HEK293T (cell line): Measurements from ENCODE around the gene PDZD7.

Source experiments
- CTCF ChIA-PET: fragments of 350-600 bp; formaldehyde crosslinking; extraction: SDS; loops from one replicate; lab custom pipeline; 2021; ENCODE audit warnings: antibody characterized with exemption, inconsistent platforms; lab: Yijun Ruan, JAX
- POLR2A ChIA-PET: fragments of 350-600 bp; formaldehyde crosslinking; extraction: SDS; loops from one replicate; lab custom pipeline; 2020; ENCODE audit warnings: antibody characterized with exemption, inconsistent platforms; lab: Yijun Ruan, JAX
- DNase-seq: peaks from one replicate; pipeline ENCODE4 v3.0.0; 2012; ENCODE audit warnings: mixed read lengths; ENCODE audit errors: extremely low spot score
- ARNT ChIP-seq: fragments of 450-650 bp; IDR thresholded peaks from 2 replicates; pipeline ENCODE4 v1.6.1; 2017; ENCODE audit warnings: mild to moderate bottlenecking
- BHLHE40 ChIP-seq: fragments of 450-650 bp; IDR thresholded peaks from 2 replicates; pipeline ENCODE4 v1.6.1; 2016; ENCODE audit warnings: mild to moderate bottlenecking, moderate library complexity, borderline replicate concordance
- CTBP1 ChIP-seq: fragments of 450-650 bp; IDR thresholded peaks from 2 replicates; pipeline ENCODE4 v1.6.1; 2016; ENCODE audit warnings: borderline replicate concordance
- ELF4 ChIP-seq: fragments of 450-650 bp; IDR thresholded peaks from 2 replicates; pipeline ENCODE4 v1.6.1; 2017; ENCODE audit warnings: antibody characterized with exemption
- FOXA1 ChIP-seq: fragments of 450-650 bp; IDR thresholded peaks from 2 replicates; pipeline ENCODE4 v1.6.1; 2016; ENCODE audit warnings: mild to moderate bottlenecking
- FOXK2 ChIP-seq: fragments of 450-650 bp; IDR thresholded peaks from 2 replicates; pipeline ENCODE4 v1.6.1; 2016; ENCODE audit warnings: mild to moderate bottlenecking
- FOXM1 ChIP-seq: fragments of 450-650 bp; IDR thresholded peaks from 2 replicates; pipeline ENCODE4 v1.6.1; 2017; ENCODE audit warnings: mild to moderate bottlenecking, borderline replicate concordance
- HDGF ChIP-seq: fragments of 450-650 bp; IDR thresholded peaks from 2 replicates; pipeline ENCODE4 v1.6.1; 2017; ENCODE audit warnings: antibody characterized with exemption, borderline replicate concordance
- L3MBTL2 ChIP-seq: fragments of 450-650 bp; conservative IDR thresholded peaks from 2 replicates; pipeline ENCODE4 v1.6.1; 2016; ENCODE audit warnings: mild to moderate bottlenecking
- LEF1 ChIP-seq: fragments of 450-650 bp; IDR thresholded peaks from 2 replicates; pipeline ENCODE4 v1.6.1; 2017; ENCODE audit warnings: mild to moderate bottlenecking, borderline replicate concordance
- SP1 ChIP-seq: fragments of 450-650 bp; IDR thresholded peaks from 2 replicates; pipeline ENCODE4 v1.6.1; 2017
- SUZ12 ChIP-seq: fragments of 450-650 bp; IDR thresholded peaks from 2 replicates; pipeline ENCODE4 v1.6.1; 2016; ENCODE audit warnings: mild to moderate bottlenecking
- TARDBP ChIP-seq: fragments of 450-650 bp; IDR thresholded peaks from 2 replicates; pipeline ENCODE4 v1.6.1; 2016
- ZNF384 ChIP-seq: fragments of 450-650 bp; IDR thresholded peaks from 2 replicates; pipeline ENCODE4 v1.6.1; 2016
- TF ChIP-seq, protein P1 (sequence below): fragments of 450-650 bp; IDR thresholded peaks from 2 replicates; pipeline ENCODE4 v1.6.1; 2016

Gene PDZD7

DNA sequence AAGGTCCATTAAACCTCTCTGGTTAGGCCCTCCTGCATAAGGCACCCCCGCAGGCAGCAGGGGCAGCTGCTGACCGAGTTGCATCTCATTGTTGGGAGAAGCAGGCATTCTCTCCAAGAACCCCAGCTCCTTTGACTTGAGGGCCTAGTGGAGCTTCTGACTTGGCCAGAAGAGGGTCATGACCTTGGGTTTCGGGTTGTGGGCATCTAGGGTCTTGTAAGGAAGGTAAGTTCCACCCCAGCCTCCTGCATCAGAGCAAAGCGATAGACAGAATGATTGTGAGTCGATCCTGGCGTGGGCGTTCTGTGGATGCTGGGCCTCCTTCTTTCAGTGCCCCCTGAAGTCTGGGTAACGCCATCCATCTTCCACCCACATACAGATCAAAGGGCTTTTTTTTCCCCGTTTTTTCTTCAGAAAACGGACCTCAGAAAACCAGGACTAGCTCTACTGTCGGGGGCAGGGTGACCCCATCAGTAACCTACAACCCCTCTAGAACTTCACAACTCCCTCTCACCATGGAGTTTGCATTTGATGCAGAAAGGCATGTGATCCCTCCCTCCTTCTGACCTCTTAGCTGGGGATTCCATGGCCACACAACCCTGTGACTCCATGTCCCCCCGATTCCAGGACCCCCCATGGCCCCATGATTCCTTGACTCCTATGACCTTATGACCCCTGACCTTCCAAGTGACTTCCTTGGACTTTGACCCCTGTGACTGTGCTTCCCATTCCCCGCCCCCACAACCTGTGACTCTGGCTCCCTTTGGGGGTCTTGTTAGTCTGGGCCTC is 58.6 kb downstream of the PDZD7 start:
- ChIA-PET POLR2A (interaction anchor here (1.0 kb wide), 1 partner anchor 25 kb away, joined by 3 read pairs; no protein-coding TSS in a partner anchor), CTCF (no interaction called here)
- TF ChIP-seq BHLHE40 = no peak
- no peak for DNase-seq

DNA sequence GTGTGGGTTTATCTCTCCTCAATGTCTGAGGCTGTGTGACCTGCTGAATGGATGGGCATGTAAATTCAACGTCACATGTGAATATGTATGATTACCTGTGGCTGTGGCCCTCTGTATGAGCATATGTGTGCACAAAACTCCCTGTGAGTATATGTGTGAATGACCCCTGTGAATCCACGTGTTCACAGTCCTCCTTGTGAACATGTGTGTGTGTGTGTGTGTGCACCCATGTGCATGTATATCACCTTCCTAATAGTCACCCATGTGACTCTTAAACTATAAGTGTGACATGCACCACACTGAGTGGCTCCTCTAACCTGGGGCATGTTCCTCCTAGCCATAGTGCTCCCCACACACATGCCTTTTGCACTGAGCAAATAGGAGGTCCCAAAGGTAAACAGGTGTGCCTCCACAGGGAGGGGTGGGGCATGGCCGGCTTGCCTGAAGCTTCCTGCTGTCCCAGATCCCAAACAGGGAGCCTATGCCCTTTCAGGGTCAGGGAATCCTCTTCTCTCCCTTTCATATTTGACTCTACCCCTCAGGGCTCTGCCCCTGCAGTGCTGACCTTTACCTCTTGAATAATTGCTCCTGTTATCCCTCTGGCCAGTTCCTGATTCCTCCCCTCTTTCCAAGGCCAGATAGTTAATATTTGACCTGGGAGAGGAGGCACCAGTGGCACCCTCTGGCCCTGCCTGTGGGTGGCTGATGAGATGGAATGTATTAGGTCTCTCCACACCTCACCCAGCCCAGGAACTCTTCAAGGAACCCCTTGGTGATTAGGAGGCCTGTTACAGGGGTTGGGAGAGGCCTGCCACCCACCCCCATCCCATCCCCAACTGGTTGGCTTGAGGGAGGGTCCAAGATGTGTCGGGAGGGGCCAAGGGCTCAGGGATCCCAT is 59.8 kb downstream of the PDZD7 start:
- POLR2A ChIA-PET = interaction anchor here (0.8 kb wide), 1 partner anchor 14 kb away, joined by 3 read pairs; no protein-coding TSS in a partner anchor
- DNase-seq = no peak
- TF ChIP-seq ARNT = no peak
- no peak for TF ChIP-seq BHLHE40
- TF ChIP-seq ELF4 = no peak
- no peak for TF ChIP-seq SP1
- TF ChIP-seq CTBP1 = no peak
- TF ChIP-seq HDGF = no peak
- no peak for TF ChIP-seq LEF1
- TF ChIP-seq, protein P1, sequence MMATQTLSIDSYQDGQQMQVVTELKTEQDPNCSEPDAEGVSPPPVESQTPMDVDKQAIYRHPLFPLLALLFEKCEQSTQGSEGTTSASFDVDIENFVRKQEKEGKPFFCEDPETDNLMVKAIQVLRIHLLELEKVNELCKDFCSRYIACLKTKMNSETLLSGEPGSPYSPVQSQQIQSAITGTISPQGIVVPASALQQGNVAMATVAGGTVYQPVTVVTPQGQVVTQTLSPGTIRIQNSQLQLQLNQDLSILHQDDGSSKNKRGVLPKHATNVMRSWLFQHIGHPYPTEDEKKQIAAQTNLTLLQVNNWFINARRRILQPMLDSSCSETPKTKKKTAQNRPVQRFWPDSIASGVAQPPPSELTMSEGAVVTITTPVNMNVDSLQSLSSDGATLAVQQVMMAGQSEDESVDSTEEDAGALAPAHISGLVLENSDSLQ = no peak
- no peak for TF ChIP-seq ZNF384
- no peak for TF ChIP-seq SUZ12
- no peak for TF ChIP-seq FOXM1
- TF ChIP-seq TARDBP = no peak
- TF ChIP-seq FOXK2 = no peak
- TF ChIP-seq L3MBTL2 = no peak
- CTCF ChIA-PET = no interaction called here

DNA sequence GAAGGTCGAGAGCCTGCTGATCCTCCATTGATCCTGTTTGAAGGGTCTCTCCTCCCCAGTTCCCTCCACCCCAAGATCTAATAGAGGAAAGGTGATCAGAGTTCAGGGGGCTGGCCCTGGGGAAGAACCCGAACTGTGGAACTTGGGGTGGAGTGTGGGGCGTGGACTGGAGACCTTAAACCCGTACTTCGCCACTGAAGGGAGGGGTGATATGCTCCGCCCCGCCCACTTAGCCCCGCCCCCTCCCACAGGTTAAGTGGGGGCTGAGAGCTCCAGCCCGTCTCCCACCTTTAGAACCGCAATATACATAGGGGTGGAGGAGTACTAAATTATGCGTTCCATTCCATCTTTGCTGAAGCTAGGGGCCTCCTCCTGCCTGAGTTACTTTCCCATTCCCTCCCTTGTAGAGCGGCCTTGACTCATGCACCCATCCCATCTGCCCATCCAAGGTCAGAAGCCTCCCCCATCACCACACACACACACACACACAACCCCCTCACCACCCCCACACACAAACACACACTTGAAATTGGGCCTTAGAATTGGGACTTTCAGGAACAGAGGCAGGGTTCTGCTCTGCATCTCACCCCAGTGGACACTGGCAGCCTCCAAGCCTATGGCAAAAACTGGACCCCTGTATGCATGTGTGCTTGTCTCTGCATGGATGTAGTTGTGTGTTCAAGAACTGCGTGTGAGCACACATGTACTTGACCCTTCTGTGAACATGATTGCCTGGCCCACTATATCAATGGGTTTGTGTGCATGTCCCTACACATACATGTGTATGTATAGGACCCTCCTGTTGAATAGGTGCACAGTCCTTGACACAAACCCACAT is 60.6 kb downstream of the PDZD7 start:
- DNase-seq = peak; percentile 54
- ChIA-PET CTCF (interaction anchor here (0.6 kb wide), 1 partner anchor 74 kb away, joined by 5 read pairs; no protein-coding TSS in a partner anchor), POLR2A (interaction anchor here (0.8 kb wide), 1 partner anchor 15 kb away, joined by 3 read pairs; no protein-coding TSS in a partner anchor)
- TF ChIP-seq CTBP1 (no peak), L3MBTL2 (no peak), BHLHE40 (no peak), SP1 (no peak), FOXM1 (no peak), ELF4 (no peak), LEF1 (no peak), SUZ12 (no peak), FOXA1 (no peak), FOXK2 (no peak), HDGF (no peak)

DNA sequence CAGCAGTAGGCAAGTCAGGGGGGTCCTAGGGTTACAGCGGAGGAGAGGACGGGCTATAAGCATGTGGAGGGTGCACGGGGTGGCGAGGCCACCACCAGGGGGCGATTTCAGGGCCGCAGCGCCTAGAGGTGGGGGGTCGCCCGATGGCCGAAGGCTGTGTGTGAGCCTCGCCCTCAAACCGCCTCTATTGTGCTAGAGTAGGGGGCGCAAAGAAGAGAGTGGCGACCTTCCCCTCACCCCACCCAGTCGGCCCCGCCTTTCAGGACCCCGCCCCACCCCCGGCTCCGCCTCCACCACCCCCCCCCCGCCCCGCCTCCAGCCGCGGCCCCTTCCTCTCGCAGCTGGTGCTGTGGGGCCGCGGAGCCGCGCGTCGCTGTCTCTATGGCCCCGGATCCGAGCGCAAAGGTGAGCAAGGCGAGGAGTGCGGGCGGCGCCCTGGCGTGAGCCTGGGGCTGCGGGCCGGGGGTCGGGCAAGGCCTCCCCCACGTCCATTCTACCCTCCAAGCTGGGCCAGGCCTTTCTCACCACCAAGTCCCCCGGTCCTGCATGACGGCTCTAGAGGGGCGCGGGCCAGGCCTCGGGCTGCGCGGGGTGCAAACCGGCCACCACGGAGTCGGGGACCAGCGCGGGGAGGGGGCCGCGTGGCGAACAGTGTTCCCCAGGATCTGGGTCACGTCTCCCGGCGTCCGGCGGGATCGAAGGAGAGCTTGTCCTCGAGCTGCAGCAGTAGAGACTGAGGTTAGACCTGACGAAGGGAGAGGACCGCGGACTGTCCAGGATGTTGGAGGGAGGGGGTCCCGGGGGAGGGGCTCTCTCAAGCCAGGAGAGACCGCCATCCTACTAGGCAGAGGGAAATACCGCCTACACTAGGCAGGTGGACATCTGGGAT is 61.5 kb downstream of the PDZD7 start, which contains the start of gene SEMA4G:
Gene SEMA4G, plus strand, starts transcription at position 318 of the 889 bp plus-strand sequence. CDS start 3,409 bp downstream, outside the sequence.
- POLR2A ChIA-PET = no interaction called here
- CTCF ChIA-PET = interaction anchor here (0.6 to 1.1 kb wide), 5 partner anchors 10 to 73 kb away, joined by 3 to 9 read pairs (median 5); no protein-coding TSS in a partner anchor
- peak; percentile 81 for DNase-seq
- no peak for TF ChIP-seq SUZ12
- TF ChIP-seq BHLHE40 = no peak
- peak; percentile 40; the same call in 1 of the 2 replicates for TF ChIP-seq L3MBTL2
- TF ChIP-seq SP1 = no peak
- TF ChIP-seq, protein P1 = no peak

DNA sequence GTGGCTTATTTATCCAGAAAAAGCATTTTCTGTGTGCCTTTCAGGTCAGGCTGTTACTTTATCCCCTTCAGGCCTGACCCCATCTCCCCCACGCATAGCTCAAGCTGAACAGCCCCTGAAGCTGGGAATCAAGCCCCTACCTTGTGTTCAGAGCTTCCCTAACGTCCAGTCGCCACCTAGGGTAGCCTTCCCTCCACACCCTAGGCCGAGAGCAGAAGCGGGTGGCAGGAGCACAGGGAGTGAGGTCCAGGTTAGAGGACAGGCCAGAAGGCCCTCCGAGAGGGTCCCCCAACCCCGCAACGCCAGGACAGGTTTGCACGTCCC is 62.1 kb downstream of the PDZD7 start:
- POLR2A ChIA-PET = interaction anchor here (0.8 kb wide), 1 partner anchor 12 kb away, joined by 3 read pairs; no protein-coding TSS in a partner anchor
- no peak for DNase-seq
- CTCF ChIA-PET = interaction anchor here (0.6 to 1.1 kb wide), 5 partner anchors 10 to 53 kb away, joined by 3 to 9 read pairs (median 4); no protein-coding TSS in a partner anchor
- TF ChIP-seq L3MBTL2 = no peak; the same call in 1 of the 2 replicates
